Bronchial epithelial cell (primary cell): Measurements from ENCODE around the gene TNFAIP3. TPM values are rescaled to one million over a fixed set of nuclear protein-coding genes. Genes with fewer than 3 reads are reported as not detected.

Experiments
- DNase-seq: peaks from one replicate; pipeline ENCODE4 v3.0.0-alpha.2; 2010; ENCODE audit warnings: low read depth
- FAIRE-seq: peaks from 2 replicates; lab custom pipeline; 2011; peaks lifted over from hg19 to GRCh38; lab: Jason Lieb, UNC
- H3K27me3 ChIP-seq: 2 replicates; pipeline ENCODE4 v1.5.1; 2011; ENCODE audit warnings: low read length; ENCODE audit not compliant: control insufficient read depth, insufficient read depth
- H3K36me3 ChIP-seq: 2 replicates; pipeline ENCODE4 v1.5.1; 2011; ENCODE audit warnings: low read length; ENCODE audit not compliant: control insufficient read depth, insufficient read depth
- H3K4me3 ChIP-seq: 2 replicates; pipeline ENCODE4 v1.5.1; 2011; ENCODE audit warnings: mild to moderate bottlenecking, low read depth, low read length, control low read depth
- CTCF ChIP-seq: IDR thresholded peaks from 2 replicates; pipeline ENCODE4 v1.5.1; 2011; ENCODE audit warnings: mild to moderate bottlenecking, moderate library complexity, low read length, control low read depth, inconsistent platforms; ENCODE audit not compliant: insufficient read depth, severe bottlenecking
- total RNA-seq: library from RNA; depleted of rRNA; stranded (reverse); fragments of >200 nt; gene quantifications from 2 replicates; pipeline ENCODE4 v1.2.1, GENCODE V29; 2014

The TNFAIP3 gene
- total RNA-seq, 1 donor from 2014 or later = 2.1 TPM

- peak; percentile 55 for DNase-seq
Measured at GRCh38 chr6:137845460-137845859, 21.6 kb upstream of the TNFAIP3 start.

GRCh38 chr6:137846274-137846673 lies 20.8 kb upstream of the TNFAIP3 start:
- Histone ChIP-seq H3K27me3 (no peaks in the 10 kb centered on the region), H3K4me3 (no peak overlapping the region), H3K36me3 (no peaks in the 10 kb centered on the region)
- peak; percentile 50 for FAIRE-seq
- no peak for DNase-seq
- TF ChIP-seq CTCF = no peak

More at GRCh38 chr6:137845460-137845859, 21.6 kb upstream of the TNFAIP3 start:
- Histone ChIP-seq H3K36me3 (no peaks in the 10 kb centered on the region), H3K27me3 (no peaks in the 10 kb centered on the region), H3K4me3 (no peak overlapping the region)
- peak; percentile 26 for TF ChIP-seq CTCF
- FAIRE-seq = no peak

- Histone ChIP-seq H3K4me3 (no peak overlapping the region), H3K36me3 (no peaks in the 10 kb centered on the region), H3K27me3 (no peaks in the 10 kb centered on the region)
- no peak for TF ChIP-seq CTCF
- FAIRE-seq (no peak), DNase-seq (no peak)
Measured at GRCh38 chr6:137846772-137847313, 20.2 kb upstream of the TNFAIP3 start.

GRCh38 chr6:137847748-137848147 lies 19.3 kb upstream of the TNFAIP3 start:
- DNase-seq (no peak), FAIRE-seq (no peak)
- no peak for TF ChIP-seq CTCF
- H3K27me3 ChIP-seq = no peaks in the 10 kb centered on the region
- H3K36me3 ChIP-seq = no peaks in the 10 kb centered on the region
- H3K4me3 ChIP-seq = no peak overlapping the region

GRCh38 chr6:137848672-137849071 lies 18.4 kb upstream of the TNFAIP3 start:
- no peak overlapping the region for H3K4me3 ChIP-seq
- no peak for TF ChIP-seq CTCF
- DNase-seq (no peak), FAIRE-seq (no peak)
- no peaks in the 10 kb centered on the region for H3K27me3 ChIP-seq
- H3K36me3 ChIP-seq = no peaks in the 10 kb centered on the region
